SK-N-SH (cell line): Measurements from ENCODE around the gene PIK3R2. TPM values are rescaled to one million over a fixed set of nuclear protein-coding genes. Genes with fewer than 3 reads are reported as not detected.

Source experiments
- CTCF ChIA-PET: fragments of 300-600, 350-600 bp; formaldehyde crosslinking; extraction: SDS; loops from one replicate; lab custom pipeline; 2021; lab: Yijun Ruan, JAX
- POLR2A ChIA-PET: fragments of 350-600 bp; sonication (Branson Sonifier 250); formaldehyde crosslinking; extraction: SDS; loops from one replicate; lab custom pipeline; 2020; ENCODE audit warnings: antibody characterized with exemption, inconsistent platforms; lab: Yijun Ruan, JAX
- DNase-seq: peaks from one replicate; pipeline ENCODE4 v3.0.0; 2012
- H2AFZ ChIP-seq: fragments of 200-600 bp; sonication (generic); 2 replicates; pipeline ENCODE4 v1.8.1; 2016; ENCODE audit warnings: antibody characterized with exemption, mild to moderate bottlenecking, low read depth
- H3F3A ChIP-seq: fragments of 200-600 bp; sonication (generic); replicated peaks from 2 replicates; pipeline ENCODE3; 2016; ENCODE audit warnings: antibody characterized with exemption, mild to moderate bottlenecking; ENCODE audit not compliant: insufficient read depth
- H3K27ac ChIP-seq, 2 experiments: fragments of 200-500 bp in 1 of 2; fragments of 200-600 bp in 1 of 2; sonication (Bioruptor generic) in 1 of 2; sonication (generic), shearing (Covaris generic) in 1 of 2; 2 replicates each; pipeline versions ENCODE4 v1.5.1 to v1.6.1; 2014 to 2016; ENCODE audit warnings: low read depth in 2 of 2, inconsistent platforms in 1 of 2, low read length in 1 of 2, mild to moderate bottlenecking in 1 of 2, mixed read lengths in 1 of 2
- H3K27me3 ChIP-seq: fragments of 200-600 bp; sonication (generic), shearing (Covaris generic); 2 replicates; pipeline ENCODE4 v1.6.1; 2016; ENCODE audit warnings: mixed run types; ENCODE audit not compliant: insufficient read depth
- H3K36me3 ChIP-seq, 2 experiments: fragments of 200-500 bp in 1 of 2; fragments of 200-600 bp in 1 of 2; sonication (Bioruptor generic) in 1 of 2; sonication (generic) in 1 of 2; replicated peaks in 1 of 2; 2 replicates each; pipeline versions ENCODE3 to v1.5.1; 2014 to 2016; ENCODE audit warnings: low read length in 1 of 2, mild to moderate bottlenecking in 1 of 2; ENCODE audit not compliant: insufficient read depth in 2 of 2, control insufficient read depth in 1 of 2
- H3K4me1 ChIP-seq, 2 experiments: fragments of 200-500 bp in 1 of 2; fragments of 200-600 bp in 1 of 2; sonication (Bioruptor generic) in 1 of 2; sonication (generic), shearing (Covaris generic) in 1 of 2; 2 replicates each; pipeline versions ENCODE4 v1.5.1 to v1.6.1; 2014 to 2016; ENCODE audit warnings: low read depth in 1 of 2, low read length in 1 of 2, mixed run types in 1 of 2; ENCODE audit not compliant: insufficient read depth in 2 of 2, control insufficient read depth in 1 of 2
- H3K4me2 ChIP-seq: fragments of 200-600 bp; sonication (generic), shearing (Covaris generic); 2 replicates; pipeline ENCODE4 v1.6.1; 2017; ENCODE audit warnings: mixed run types
- H3K4me3 ChIP-seq, 2 experiments: fragments of 200-500 bp in 1 of 2; fragments of 200-600 bp in 1 of 2; sonication (Bioruptor generic) in 1 of 2; sonication (generic), shearing (Covaris generic) in 1 of 2; 2 replicates each; pipeline versions ENCODE4 v1.5.1 to v1.8.1; 2014 to 2016; ENCODE audit warnings: low read depth in 2 of 2, inconsistent platforms in 1 of 2, low read length in 1 of 2, mild to moderate bottlenecking in 1 of 2, mixed read lengths in 1 of 2, moderate library complexity in 1 of 2
- H3K79me2 ChIP-seq: fragments of 200-600 bp; sonication (generic); 2 replicates; pipeline ENCODE4 v1.8.1; 2017; ENCODE audit warnings: mild to moderate bottlenecking; ENCODE audit not compliant: insufficient read depth
- H3K9ac ChIP-seq: fragments of 200-600 bp; sonication (generic); 2 replicates; pipeline ENCODE4 v1.6.1; 2017; ENCODE audit warnings: mixed run types
- H3K9me2 ChIP-seq: fragments of 200-600 bp; sonication (generic); 2 replicates; pipeline ENCODE4 v1.6.1; 2017; ENCODE audit warnings: mixed run types
- H3K9me3 ChIP-seq: fragments of 200-600 bp; sonication (generic); 2 replicates; pipeline ENCODE4 v1.6.1; 2017; ENCODE audit warnings: mixed run types, mild to moderate bottlenecking, moderate library complexity
- H4K20me1 ChIP-seq: fragments of 200-600 bp; sonication (generic); 2 replicates; pipeline ENCODE4 v1.6.1; 2017; ENCODE audit warnings: mild to moderate bottlenecking, mixed run types; ENCODE audit not compliant: insufficient read depth
- CHD2 ChIP-seq: fragments of 150-350 bp; IDR thresholded peaks from 2 replicates; pipeline ENCODE4 v1.6.1; 2018; ENCODE audit warnings: low read length; ENCODE audit not compliant: partially characterized antibody
- EZH2phosphoT487 ChIP-seq: fragments of 200-600 bp; sonication (generic); IDR thresholded peaks from 2 replicates; pipeline ENCODE4 v1.6.1; 2017; ENCODE audit warnings: low read depth, mixed run types, mild to moderate bottlenecking, antibody characterized with exemption, moderate library complexity, borderline replicate concordance
- GATA2 ChIP-seq: sonication (generic); formaldehyde crosslinking; IDR thresholded peaks from 2 replicates; pipeline ENCODE4 v1.5.0; 2020; ENCODE audit warnings: mild to moderate bottlenecking, missing genetic modification reagents
- JUND ChIP-seq: IDR thresholded peaks from 2 replicates; pipeline ENCODE4 v1.4.0; 2012
- MEF2A ChIP-seq: IDR thresholded peaks from 2 replicates; pipeline ENCODE4 v1.4.0; 2012; ENCODE audit warnings: low read depth, borderline replicate concordance
- NFIC ChIP-seq: IDR thresholded peaks from 2 replicates; pipeline ENCODE4 v1.4.0; 2012; ENCODE audit warnings: borderline replicate concordance
- PBX3 ChIP-seq: IDR thresholded peaks from 2 replicates; pipeline ENCODE4; 2012
- RAD21 ChIP-seq: IDR thresholded peaks from 2 replicates; pipeline ENCODE4 v1.6.1; 2012; ENCODE audit warnings: mild to moderate bottlenecking, low read length
- RFX5 ChIP-seq: IDR thresholded peaks from 2 replicates; pipeline ENCODE4 v1.6.1; 2012; ENCODE audit warnings: mild to moderate bottlenecking, improper control_type of control experiment, low read length
- SIN3A ChIP-seq: IDR thresholded peaks from 2 replicates; pipeline ENCODE4 v1.6.1; 2012; ENCODE audit warnings: low read depth, mild to moderate bottlenecking, low read length, moderate library complexity, borderline replicate concordance
- SMC3 ChIP-seq: IDR thresholded peaks from 2 replicates; pipeline ENCODE4 v1.6.1; 2012; ENCODE audit warnings: low read depth, low read length, improper control_type of control experiment
- TCF12 ChIP-seq: IDR thresholded peaks from 2 replicates; pipeline ENCODE4 v1.4.0; 2012
- ZBTB33 ChIP-seq: IDR thresholded peaks from 2 replicates; pipeline ENCODE4 v1.4.0; 2012; ENCODE audit warnings: low read depth, borderline replicate concordance
- WGBS: methylation state at CpG from one replicate; pipeline ENCODE4 v1.1.6; 2017; ENCODE audit warnings: low lambda C conversion rate; 5-methylcytosine and 5-hydroxymethylcytosine counted together
- polyA plus RNA-seq, 3 experiments: library from polyadenylated mRNA; depleted of rRNA; stranded (reverse); fragments of >200 nt; gene quantifications; 2 replicates each; pipeline ENCODE4 v1.2.3, GENCODE V29; 2012
- TF ChIP-seq, protein P1 (sequence below): IDR thresholded peaks from 2 replicates; pipeline ENCODE4 v1.6.1; 2012; ENCODE audit warnings: mild to moderate bottlenecking, low read depth, low read length, moderate library complexity
- TF ChIP-seq, protein P2 (sequence below): fragments of 150-350 bp; IDR thresholded peaks from 2 replicates; pipeline ENCODE4 v1.6.1; 2017; ENCODE audit warnings: antibody characterized with exemption, low read length, low read depth, borderline replicate concordance
- TF ChIP-seq, protein P3 (sequence below): IDR thresholded peaks from 2 replicates; pipeline ENCODE4 v1.4.0; 2012; ENCODE audit warnings: low read depth, borderline replicate concordance
- TF ChIP-seq, protein P4 (sequence below): IDR thresholded peaks from 2 replicates; pipeline ENCODE4 v1.4.0; 2012; ENCODE audit warnings: low read depth

The PIK3R2 gene
- polyA plus RNA-seq, 1 of the 3 experiments (the other 2 are of a cell fraction), result 36.6 TPM

- ChIA-PET CTCF (interaction anchor here (1.4 kb wide), 1 partner anchor 36 kb away, joined by 5 read pairs; no protein-coding TSS in a partner anchor), POLR2A (no interaction called here)
- peaks cover 15% of the 10 kb centered on the region for H3K79me2 ChIP-seq
- DNase-seq, result no peak
- H3K27me3 ChIP-seq, result no peaks in the 10 kb centered on the region
- TF ChIP-seq NFIC (no peak), MEF2A (no peak), PBX3 (no peak), EZH2phosphoT487 (no peak), RAD21 (no peak), RFX5 (no peak), CHD2 (no peak), JUND (no peak), TCF12 (no peak), GATA2 (no peak), ZBTB33 (no peak), SIN3A (no peak), SMC3 (no peak)
- TF ChIP-seq, protein P1, sequence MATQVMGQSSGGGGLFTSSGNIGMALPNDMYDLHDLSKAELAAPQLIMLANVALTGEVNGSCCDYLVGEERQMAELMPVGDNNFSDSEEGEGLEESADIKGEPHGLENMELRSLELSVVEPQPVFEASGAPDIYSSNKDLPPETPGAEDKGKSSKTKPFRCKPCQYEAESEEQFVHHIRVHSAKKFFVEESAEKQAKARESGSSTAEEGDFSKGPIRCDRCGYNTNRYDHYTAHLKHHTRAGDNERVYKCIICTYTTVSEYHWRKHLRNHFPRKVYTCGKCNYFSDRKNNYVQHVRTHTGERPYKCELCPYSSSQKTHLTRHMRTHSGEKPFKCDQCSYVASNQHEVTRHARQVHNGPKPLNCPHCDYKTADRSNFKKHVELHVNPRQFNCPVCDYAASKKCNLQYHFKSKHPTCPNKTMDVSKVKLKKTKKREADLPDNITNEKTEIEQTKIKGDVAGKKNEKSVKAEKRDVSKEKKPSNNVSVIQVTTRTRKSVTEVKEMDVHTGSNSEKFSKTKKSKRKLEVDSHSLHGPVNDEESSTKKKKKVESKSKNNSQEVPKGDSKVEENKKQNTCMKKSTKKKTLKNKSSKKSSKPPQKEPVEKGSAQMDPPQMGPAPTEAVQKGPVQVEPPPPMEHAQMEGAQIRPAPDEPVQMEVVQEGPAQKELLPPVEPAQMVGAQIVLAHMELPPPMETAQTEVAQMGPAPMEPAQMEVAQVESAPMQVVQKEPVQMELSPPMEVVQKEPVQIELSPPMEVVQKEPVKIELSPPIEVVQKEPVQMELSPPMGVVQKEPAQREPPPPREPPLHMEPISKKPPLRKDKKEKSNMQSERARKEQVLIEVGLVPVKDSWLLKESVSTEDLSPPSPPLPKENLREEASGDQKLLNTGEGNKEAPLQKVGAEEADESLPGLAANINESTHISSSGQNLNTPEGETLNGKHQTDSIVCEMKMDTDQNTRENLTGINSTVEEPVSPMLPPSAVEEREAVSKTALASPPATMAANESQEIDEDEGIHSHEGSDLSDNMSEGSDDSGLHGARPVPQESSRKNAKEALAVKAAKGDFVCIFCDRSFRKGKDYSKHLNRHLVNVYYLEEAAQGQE, result no peak
- TF ChIP-seq, protein P2, sequence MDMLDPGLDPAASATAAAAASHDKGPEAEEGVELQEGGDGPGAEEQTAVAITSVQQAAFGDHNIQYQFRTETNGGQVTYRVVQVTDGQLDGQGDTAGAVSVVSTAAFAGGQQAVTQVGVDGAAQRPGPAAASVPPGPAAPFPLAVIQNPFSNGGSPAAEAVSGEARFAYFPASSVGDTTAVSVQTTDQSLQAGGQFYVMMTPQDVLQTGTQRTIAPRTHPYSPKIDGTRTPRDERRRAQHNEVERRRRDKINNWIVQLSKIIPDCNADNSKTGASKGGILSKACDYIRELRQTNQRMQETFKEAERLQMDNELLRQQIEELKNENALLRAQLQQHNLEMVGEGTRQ, result no peak
- TF ChIP-seq, protein P3, sequence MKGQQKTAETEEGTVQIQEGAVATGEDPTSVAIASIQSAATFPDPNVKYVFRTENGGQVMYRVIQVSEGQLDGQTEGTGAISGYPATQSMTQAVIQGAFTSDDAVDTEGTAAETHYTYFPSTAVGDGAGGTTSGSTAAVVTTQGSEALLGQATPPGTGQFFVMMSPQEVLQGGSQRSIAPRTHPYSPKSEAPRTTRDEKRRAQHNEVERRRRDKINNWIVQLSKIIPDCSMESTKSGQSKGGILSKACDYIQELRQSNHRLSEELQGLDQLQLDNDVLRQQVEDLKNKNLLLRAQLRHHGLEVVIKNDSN, result no peak
- TF ChIP-seq, protein P4, sequence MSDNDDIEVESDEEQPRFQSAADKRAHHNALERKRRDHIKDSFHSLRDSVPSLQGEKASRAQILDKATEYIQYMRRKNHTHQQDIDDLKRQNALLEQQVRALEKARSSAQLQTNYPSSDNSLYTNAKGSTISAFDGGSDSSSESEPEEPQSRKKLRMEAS, result no peak
- no peak overlapping the region for H3K4me3 ChIP-seq
- no peaks in the 10 kb centered on the region for H3K9me3 ChIP-seq
- peaks cover 0 to 16% of the 10 kb centered on the region in 2 experiments; a peak in 1 of 4 replicates for H3K4me1 ChIP-seq
- H3K9ac ChIP-seq, result no peak overlapping the region
- no peak overlapping the region for H3K4me2 ChIP-seq
- H3K9me2 ChIP-seq, result no peaks in the 10 kb centered on the region
- 92% methylated on average over 11 of the region's 16 CpGs for WGBS
- H4K20me1 ChIP-seq, result peaks cover 5% of the 10 kb centered on the region; the same call in 1 of the 2 replicates
- H3F3A ChIP-seq, result peaks cover 10% of the 10 kb centered on the region
- no peak overlapping the region for H2AFZ ChIP-seq
- no peak overlapping the region for H3K27ac ChIP-seq
- peaks cover 0 to 15% of the 10 kb centered on the region in 2 experiments for H3K36me3 ChIP-seq
Observed at GRCh38 chr19:18149596-18149975, 3.4 kb upstream of the PIK3R2 start.
